HT-29 (cell line): ENCODE results near the gene ALDH1B1. TPM values are rescaled to one million over a fixed set of nuclear protein-coding genes. Genes with fewer than 3 reads are reported as not detected.
"Not testable (repeated sequence)": the region's sequence is repeated elsewhere in the genome, so short reads cannot be mapped to it uniquely, and the experiment has no call there.

Source experiments
- DNase-seq: peaks from one replicate; pipeline ENCODE4 v3.0.0-alpha.2; 2015; ENCODE audit warnings: low spot score
- total RNA-seq: library from RNA; depleted of rRNA; stranded (reverse); fragments of >200 nt; shearing (Covaris generic); gene quantifications from 2 replicates; pipeline ENCODE4 v1.2.3, GENCODE V29; 2014

The ALDH1B1 gene
- total RNA-seq, 1 experiment from 2014 or later = 16.0 TPM

DNA sequence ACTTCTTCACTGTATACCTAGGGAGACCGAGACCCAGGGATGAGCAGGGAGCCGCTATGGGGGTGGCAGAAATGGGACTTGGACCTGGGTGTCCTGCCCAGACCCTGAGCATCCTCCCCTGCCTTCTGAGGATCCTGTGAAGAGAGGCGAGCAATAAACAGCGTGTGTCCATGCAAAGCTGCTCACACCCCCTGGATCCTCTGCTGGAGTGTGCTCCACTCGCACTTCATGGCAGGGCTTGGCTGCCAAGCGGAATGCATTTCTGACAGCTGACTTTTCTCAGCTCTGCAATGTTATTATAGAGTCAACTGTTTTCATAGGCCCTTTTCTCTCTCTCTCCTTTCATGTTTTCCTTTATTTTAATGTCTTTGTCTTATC lies 31.0 kb upstream of the ALDH1B1 start:
- DNase-seq = no peak

- peak; percentile 34 for DNase-seq
Measured at GRCh38 chr9:38362852-38363588, 29.5 kb upstream of the ALDH1B1 start.

DNA sequence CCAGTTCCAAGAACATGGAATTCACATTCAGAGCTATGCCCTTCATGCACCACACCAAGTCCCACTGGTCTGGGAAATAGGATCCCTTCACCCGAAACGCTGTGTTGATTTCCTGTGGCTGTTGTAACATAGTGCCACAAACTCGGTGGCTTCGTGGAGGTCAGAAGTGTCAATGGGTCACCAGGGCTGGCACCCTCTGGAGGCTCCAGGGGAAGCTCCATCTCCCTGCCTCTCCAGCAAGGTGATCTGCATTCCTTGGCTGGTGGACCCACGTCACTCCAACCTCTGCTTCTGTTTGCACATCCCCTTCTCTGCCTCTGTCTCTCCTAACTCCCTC lies 28.9 kb upstream of the ALDH1B1 start:
- no peak for DNase-seq

GRCh38 chr9:38367898-38368297 lies 24.6 kb upstream of the ALDH1B1 start:
- no peak for DNase-seq

DNA sequence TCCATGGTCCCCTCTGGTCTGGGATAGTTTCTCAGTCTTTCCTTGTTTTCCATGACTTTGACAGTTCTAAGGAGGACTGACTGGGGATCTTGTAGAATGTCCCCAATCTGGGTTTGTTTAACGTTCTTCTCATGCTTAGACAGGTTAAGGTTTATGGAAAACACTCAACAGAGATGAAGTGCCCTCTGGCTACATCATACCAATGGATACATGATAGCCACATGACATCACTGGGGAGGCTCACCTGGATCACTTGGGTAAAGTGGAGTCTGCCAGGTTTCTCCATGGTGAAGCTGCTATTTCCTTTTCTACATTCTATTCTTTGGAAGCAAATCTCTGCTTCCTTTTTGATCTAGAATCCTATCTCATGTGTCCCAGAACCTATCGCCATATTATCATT lies 23.8 kb upstream of the ALDH1B1 start:
- DNase-seq = no peak

GRCh38 chr9:38370176-38370575 lies 22.3 kb upstream of the ALDH1B1 start:
- no peak for DNase-seq

GRCh38 chr9:38371495-38371894 lies 21.0 kb upstream of the ALDH1B1 start:
- DNase-seq = peak; percentile 46

DNA sequence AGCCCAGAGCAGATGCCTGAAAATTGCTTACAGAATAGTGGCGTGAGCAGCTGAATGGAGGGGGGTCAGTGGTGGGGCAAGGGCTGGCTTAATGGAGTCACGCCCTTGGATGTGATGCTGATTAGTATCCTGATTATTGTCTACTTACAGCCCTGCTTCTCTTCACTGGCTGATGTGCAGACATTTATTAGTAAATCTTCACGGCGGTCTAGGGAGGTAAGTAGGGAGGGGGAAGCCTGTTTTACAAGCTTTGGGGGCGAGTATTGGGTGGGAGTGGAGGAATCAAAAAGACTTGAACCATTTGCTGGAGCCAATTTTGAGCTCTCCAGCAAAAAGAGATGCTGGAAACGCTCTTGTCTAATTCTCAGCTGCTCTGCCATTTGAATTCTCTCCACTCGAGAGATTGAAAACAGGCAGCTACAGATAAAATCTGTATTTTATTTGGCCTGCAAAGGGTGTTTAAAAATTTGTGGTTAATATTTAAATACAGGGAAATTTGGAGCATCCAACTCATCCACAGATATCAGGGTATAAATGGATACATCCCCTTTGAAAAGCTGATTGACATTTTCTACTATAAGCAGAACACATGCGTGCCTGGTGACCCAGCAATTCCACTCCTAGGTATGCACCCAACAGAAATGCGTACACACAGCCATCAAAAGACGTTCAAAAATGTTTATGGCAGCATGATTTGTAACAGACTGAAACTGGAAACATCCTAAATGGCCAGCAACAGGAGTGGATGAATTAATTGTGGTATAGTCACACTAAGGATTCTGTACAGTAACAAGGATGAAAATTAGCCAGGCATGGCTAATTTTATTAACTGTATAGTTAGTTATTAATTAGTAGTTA lies 19.5 kb upstream of the ALDH1B1 start:
- DNase-seq = no peak

DNA sequence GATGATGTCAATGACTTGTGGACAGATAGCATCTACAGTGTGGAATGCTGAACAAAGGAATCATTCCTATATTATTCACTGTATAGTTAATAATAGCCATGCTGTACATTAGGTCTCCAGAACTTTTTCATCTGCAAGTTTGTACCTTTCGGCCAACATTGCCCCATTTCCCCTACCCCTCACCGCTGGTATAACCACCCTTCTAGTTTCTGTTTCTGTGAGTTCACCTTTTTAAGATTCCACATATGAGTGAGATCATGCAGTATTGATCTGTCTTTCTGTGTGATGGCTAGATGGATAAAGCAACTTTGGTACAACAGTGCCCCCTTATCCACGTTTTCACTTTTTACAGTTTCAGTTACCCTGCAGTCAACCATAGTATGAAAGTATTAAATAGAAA lies 18.8 kb upstream of the ALDH1B1 start:
- DNase-seq = no peak

- no peak for DNase-seq
Measured at GRCh38 chr9:38374847-38375571, 17.5 kb upstream of the ALDH1B1 start.

GRCh38 chr9:38375572-38375963 lies 16.9 kb upstream of the ALDH1B1 start:
- no peak for DNase-seq

DNA sequence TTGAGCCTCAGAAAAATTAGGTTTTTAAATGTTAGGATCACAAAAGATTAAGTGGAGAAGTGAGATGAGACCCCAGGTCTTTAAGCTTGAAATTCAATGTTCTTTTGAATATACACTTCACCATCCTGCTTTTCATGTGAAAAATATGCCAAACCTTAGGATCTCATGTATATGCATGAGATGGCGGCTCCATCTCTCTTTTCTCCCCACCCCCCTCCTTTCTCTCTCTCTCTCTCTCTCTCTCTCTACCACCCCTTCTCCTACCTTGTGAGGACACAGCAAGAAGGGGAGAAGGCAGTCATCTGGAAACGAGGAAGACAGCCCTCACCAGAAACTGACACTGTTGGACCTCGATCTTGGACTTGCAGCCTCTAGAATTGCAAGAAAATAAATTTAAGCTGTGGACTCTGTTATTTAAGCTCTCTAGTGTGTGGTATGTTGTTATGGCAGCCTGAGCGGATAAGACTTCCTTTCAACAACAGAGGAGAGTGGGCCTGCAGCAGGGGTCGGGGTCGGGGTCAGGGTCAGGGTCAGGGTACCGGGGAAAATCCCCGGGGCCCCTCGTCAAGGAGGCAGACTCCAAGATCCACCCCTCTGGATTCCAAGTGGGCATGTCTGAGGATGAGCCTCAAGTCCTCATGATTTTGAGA lies 16.4 kb upstream of the ALDH1B1 start:
- DNase-seq = no peak

- DNase-seq = not testable (repeated sequence)
Measured at GRCh38 chr9:38377336-38378083, 15.0 kb upstream of the ALDH1B1 start.

GRCh38 chr9:38380230-38380871 lies 12.2 kb upstream of the ALDH1B1 start:
- no peak for DNase-seq

DNA sequence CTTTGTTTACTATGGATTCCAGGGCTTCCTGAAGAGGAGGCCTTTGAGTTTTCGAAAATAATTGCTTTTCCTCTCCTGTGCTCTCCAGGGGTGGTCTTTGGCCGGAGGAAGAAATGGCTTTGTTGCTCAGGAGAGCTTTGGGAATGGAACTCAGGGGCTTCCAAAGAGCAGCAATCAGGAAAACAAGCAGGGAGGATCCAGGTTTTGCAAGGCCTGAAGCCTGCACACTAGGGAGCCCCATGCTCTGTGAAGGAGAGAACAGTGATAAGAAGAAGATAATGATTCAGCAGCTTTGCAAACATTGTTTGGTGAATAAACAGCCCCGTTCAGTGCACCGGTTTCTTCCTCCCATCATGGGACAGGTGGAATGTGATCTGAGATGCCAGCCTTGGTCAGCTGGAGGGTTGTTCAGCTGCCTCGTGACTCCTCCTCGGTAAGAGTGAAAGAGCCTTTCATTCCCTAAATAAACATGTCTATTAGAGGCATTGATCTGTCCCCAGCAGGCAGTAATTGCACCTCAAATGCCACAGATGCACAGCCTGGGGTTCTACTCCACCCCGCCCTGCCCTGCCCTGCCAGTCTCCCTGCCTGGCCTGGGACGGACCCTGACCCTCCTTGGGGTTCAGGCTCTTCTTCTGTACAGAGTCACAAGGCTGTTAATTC lies 11.5 kb upstream of the ALDH1B1 start:
- no peak for DNase-seq

GRCh38 chr9:38382141-38382540 lies 10.4 kb upstream of the ALDH1B1 start:
- no peak for DNase-seq

DNA sequence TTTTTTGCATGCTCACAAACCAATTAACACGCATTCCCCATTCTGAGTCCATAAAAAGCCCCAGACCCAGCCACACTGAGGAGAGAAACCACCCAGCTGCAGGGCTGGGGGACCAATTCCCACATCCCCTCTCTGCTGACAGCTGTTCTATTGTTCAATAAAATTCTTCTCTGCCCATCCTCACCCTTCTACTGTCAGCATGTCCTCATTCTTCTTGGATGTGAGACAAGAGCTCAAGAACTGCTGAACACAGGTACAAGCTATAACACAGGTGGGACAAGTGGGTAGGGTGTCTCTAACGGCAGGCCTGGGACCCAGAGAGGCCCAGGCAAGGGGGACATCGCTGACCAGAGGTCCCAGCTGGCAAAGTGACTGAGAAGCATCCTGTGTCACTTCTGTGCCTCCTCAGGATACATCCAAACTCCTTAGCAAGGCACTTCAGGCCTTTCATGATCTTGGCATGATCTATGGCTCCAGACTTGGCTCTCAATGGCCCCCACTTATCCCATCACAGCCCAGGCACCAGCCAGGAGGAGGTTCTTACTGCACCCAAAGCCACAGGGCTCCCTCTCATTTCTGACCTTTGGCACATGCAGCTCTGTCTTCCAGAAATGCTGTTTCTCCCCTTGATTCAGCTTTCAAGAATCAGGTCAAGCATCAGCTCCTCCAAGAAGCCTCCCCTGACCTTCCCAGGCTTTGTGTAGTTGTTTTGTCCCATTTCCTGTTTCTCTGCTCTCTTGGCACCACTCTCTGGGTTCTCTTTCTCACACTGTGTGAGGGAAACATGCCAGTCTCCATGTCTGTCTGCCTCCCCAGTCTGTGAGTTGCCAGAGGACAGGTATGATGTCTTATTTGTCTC lies 7.3 kb upstream of the ALDH1B1 start:
- no peak for DNase-seq

DNA sequence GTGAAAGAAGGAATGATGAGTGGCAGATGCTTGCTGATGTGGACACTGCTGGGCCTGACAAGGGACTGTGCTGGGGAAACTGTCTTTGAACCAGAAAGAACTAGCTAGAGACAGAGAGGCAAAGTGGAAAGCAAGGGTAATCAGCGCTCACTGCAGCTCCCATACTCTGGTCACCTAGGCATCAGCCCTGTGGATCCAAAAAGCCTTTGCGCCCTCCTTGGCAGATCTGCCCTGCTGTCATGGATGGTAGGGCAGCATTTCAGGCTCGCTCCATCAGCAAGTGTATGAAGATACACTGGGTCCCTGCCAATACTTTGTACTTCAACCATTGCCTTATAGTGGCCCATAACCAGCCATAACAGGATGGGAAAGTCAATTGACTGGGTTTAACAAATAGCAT lies 6.6 kb upstream of the ALDH1B1 start:
- no peak for DNase-seq

DNA sequence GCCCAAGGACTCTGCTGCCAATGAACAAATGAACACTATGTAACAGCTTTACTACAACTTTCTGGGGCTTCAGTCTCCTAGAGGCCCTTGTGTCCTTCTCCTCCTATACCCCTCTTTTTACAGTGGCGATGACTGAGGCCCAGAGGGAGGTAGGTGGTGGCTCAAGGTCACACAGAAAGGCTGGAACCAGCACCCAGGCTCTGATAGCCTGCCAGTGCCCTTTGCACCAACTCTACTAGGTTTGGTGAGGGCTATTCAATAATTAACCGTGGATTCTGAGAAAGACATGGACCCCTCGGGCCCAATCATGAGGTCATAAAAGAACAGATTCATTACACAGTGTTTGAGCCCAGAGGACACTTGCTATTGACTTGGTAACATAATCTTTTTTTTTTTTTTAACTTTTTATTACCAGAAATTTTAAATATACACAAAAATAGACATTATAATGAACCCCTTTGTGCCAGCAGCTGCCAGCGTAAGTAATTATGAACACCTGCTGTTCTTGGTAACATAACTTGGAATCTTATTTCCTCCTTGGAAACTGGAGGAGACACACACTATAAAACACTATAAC lies 6.1 kb upstream of the ALDH1B1 start:
- DNase-seq = no peak
